Measurements from ENCODE around the gene DNM1L. TPM values are rescaled to one million over a fixed set of nuclear protein-coding genes. Genes with fewer than 3 reads are reported as not detected.
"Not testable (repeated sequence)": the region's sequence is repeated elsewhere in the genome, so short reads cannot be mapped to it uniquely, and the experiment has no call there.

DNM1L gene
- total RNA-seq, 1 donor from 2014 or later, result 48.5 TPM

DNA sequence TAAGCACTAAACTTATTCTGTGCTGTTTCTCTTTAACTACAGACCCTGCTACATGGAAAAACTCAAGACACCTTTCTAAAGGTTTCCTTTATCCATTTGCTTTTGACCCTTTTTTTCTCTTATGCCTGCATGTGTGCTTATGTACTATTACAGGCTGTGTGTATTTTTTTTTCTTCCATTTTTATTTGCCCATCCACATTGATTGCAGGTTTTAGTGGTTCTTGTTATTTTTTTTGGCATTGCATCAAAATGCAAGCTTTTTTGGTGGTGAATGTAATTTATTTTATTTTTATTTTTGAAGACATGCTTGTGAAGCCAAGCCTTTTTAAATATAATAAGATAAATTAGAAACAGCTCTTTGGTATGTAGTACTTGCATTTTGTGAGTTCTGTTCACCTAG is 26.7 kb downstream of the DNM1L start:
- Histone ChIP-seq H3K4me3 (no peak overlapping the region), H3K4me1 (no peaks in the 10 kb centered on the region), H3K27ac (no peak overlapping the region), H3K9me3 (no peaks in the 10 kb centered on the region), H3K36me3 (peaks cover 17% of the 10 kb centered on the region), H3K27me3 (no peaks in the 10 kb centered on the region)
- TF ChIP-seq, protein P1, sequence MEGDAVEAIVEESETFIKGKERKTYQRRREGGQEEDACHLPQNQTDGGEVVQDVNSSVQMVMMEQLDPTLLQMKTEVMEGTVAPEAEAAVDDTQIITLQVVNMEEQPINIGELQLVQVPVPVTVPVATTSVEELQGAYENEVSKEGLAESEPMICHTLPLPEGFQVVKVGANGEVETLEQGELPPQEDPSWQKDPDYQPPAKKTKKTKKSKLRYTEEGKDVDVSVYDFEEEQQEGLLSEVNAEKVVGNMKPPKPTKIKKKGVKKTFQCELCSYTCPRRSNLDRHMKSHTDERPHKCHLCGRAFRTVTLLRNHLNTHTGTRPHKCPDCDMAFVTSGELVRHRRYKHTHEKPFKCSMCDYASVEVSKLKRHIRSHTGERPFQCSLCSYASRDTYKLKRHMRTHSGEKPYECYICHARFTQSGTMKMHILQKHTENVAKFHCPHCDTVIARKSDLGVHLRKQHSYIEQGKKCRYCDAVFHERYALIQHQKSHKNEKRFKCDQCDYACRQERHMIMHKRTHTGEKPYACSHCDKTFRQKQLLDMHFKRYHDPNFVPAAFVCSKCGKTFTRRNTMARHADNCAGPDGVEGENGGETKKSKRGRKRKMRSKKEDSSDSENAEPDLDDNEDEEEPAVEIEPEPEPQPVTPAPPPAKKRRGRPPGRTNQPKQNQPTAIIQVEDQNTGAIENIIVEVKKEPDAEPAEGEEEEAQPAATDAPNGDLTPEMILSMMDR (IDR thresholded peaks at IDR 0.05), result no peak
- intact Hi-C loops (cut with DNase I), result no loop called here
- ATAC-seq, result no peak
- DNase-seq, result no peak

DNA sequence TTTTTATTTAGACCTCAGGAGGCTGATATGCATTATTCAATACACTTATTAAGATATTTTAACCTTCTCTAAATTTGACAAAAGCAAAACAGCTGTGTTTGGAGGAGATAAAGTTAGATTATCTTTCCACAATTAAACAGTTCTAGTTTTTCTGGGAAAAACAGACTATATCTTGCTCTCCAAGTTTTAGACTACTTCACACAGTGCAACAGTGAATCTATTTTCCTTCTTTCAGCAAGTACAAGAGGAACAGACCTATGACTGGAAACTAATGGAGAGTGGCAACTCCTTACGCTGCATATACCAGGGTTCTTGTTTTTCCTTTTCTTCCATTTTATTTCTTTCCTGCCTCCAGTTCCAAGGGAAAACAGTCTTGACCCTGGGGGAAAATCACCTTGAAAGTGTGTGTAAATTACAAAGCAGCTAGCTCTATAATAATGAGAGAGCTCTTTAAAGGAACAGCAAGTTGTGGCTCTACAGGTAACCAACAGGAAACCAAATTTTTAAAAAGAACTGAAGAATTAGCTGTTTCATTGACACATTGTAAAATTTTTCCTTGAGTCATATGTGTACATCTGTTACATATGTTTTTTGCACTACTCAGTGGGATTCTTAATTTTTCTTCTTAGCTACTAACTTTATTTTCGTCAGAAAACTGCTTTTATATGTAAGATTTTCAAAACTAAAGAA is 27.4 kb downstream of the DNM1L start:
- TF ChIP-seq, protein P1 (IDR thresholded peaks at IDR 0.05), result no peak
- Histone ChIP-seq H3K27ac (no peak overlapping the region), H3K36me3 (peaks cover 24% of the 10 kb centered on the region), H3K4me1 (no peaks in the 10 kb centered on the region), H3K9me3 (no peaks in the 10 kb centered on the region), H3K27me3 (no peaks in the 10 kb centered on the region), H3K4me3 (no peak overlapping the region)
- no peak for ATAC-seq
- DNase-seq, result no peak
- intact Hi-C loops (cut with DNase I), result no loop called here

DNA sequence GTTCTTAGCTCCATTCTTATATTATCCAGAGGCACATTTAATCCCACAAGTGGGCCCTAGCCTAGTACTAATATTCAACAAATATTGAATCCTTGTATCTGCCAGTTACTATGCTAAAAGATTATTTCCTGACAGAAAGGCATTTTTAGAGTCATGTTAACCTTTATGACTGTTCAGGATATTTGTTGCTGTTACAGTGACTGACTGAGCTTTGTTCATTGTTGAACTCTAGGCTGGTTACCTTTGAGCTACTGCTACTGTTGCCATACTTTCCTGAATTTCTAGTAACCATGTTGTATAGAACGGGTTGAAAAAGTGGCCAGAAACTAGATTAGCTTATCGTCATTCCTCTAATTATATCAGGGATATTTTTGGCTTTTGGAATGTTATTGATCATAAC is 29.8 kb downstream of the DNM1L start:
- Histone ChIP-seq H3K27me3 (no peaks in the 10 kb centered on the region), H3K4me3 (no peak overlapping the region), H3K9me3 (no peaks in the 10 kb centered on the region), H3K4me1 (no peaks in the 10 kb centered on the region), H3K36me3 (peaks cover 47% of the 10 kb centered on the region), H3K27ac (no peak overlapping the region)
- DNase-seq, result no peak
- intact Hi-C loops (cut with DNase I), result no loop called here
- no peak for ATAC-seq
- TF ChIP-seq, protein P1 (IDR thresholded peaks at IDR 0.05), result no peak

- DNase-seq (no peak), ATAC-seq (no peak)
- no peaks in the 10 kb centered on the region for H3K4me1 ChIP-seq
- no peaks in the 10 kb centered on the region for H3K27me3 ChIP-seq
- TF ChIP-seq, protein P1 (IDR thresholded peaks at IDR 0.05), result no peak
- H3K36me3 ChIP-seq, result peaks cover 58% of the 10 kb centered on the region
- no peak overlapping the region for H3K27ac ChIP-seq
- H3K4me3 ChIP-seq, result no peak overlapping the region
- intact Hi-C loops (cut with DNase I), result no loop called here
- H3K9me3 ChIP-seq, result no peaks in the 10 kb centered on the region
These were observed 35.7 kb downstream of the DNM1L start for GRCh38 chr12:32714772-32715171.

GRCh38 chr12:32718926-32719325 is 39.8 kb downstream of the DNM1L start:
- intact Hi-C loops (cut with DNase I), result no loop called here
- no peaks in the 10 kb centered on the region for H3K4me1 ChIP-seq
- ATAC-seq, result no peak
- H3K27ac ChIP-seq, result no peak overlapping the region
- H3K9me3 ChIP-seq, result no peaks in the 10 kb centered on the region
- H3K27me3 ChIP-seq, result no peaks in the 10 kb centered on the region
- peaks cover 48% of the 10 kb centered on the region for H3K36me3 ChIP-seq
- TF ChIP-seq, protein P1 (IDR thresholded peaks at IDR 0.05), result no peak
- DNase-seq, result no peak
- H3K4me3 ChIP-seq, result no peak overlapping the region

- DNase-seq; H3K9me3 ChIP-seq; intact Hi-C loops (cut with DNase I); H3K27ac ChIP-seq; H3K4me1 ChIP-seq; H3K27me3 ChIP-seq; ATAC-seq; H3K4me3 ChIP-seq: not testable (repeated sequence)
- peaks cover 78% of the 10 kb centered on the region for H3K36me3 ChIP-seq
These were observed 46.2 kb downstream of the DNM1L start for GRCh38 chr12:32725308-32725707.
